CD4-positive, alpha-beta T cell treated with Interleukin-1 beta for 1 hour (primary cell): Measurements from ENCODE around the gene THTPA.
"Not testable (repeated sequence)": the region's sequence is repeated elsewhere in the genome, so short reads cannot be mapped to it uniquely, and the experiment has no call there.

Experiments
- DNase-seq, 2 donors: peaks; one replicate each; pipeline ENCODE4 v3.0.0-alpha.2; 2020 to 2022

The THTPA gene

DNA sequence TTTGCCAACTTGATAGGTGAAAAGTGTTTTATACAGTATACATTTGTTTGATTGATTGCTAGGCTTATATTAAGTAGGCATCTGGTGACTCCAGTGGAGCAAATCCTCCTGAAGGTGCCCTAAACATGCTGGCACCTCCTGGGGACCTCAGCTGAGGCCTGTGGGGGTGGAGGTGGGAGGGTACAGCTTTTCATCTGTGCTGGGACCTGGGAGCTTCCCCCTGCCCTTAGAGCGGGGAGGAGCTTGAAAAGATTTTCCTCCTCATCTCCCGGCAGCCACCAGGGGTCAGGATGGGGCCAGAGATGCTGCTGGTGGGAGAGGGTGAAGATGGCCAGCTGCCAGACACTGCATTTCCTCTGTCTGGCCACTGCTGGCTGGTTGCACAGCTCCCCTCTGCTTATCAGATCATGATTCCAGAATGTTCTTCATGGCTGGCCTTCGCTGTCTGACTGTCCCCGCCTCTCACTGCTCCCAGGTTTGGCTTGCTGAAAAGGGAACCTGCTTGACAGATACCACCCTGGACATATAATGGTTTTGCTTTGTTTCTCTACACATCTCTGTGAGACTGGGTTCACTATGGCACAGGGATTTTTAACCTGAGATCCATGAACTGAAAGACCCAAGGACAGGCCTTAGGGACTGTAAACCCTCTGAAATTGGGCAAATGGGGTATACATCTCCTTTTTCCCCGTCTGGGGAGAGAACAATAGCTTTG, 33.0 kb downstream of the THTPA start:
- peak; percentile 82 to 85 for DNase-seq

DNA sequence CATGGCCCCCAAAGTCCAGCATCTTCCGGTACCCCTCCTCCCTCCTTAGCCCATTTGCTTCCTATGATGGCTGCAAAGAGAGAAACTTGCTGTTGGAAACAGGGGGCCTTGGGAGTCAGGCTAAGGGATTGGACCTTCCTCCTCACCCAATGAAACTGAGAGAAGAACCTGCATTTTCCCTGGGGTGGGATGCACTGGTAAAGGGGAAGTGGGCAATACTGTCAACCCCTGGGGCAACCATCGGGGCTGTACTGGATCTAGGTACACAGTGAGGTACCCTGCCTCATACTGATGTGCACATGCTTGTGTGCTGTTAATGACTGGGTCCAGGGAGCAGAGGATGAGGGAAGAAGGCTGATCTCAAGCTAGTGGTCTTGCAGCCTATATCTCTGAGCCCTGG, 33.5 kb downstream of the THTPA start:
- DNase-seq = no peak

DNA sequence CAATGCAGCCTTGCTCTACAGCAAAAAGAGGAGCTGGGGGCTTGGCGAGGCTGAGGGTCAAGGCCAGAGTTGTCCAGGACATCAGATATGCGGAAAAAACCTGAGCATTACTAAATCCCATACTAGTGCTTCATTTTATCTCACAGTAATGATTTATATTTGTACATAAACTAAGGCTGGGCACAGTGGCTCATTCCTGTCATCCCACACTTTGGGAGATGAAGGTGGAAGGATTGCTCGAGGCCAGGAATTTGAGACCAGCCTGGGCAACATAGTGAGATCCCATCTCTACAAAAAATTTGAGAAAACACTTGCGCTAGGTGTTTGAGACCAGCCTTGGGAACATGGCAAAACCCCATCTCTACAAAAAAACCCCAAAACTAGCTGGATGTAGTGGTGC, 34.1 kb downstream of the THTPA start:
- DNase-seq = no peak

GRCh38 chr14:23594191-23594590, 38.1 kb downstream of the THTPA start:
- DNase-seq = not testable (repeated sequence)

GRCh38 chr14:23600322-23600707, 44.2 kb downstream of the THTPA start:
- DNase-seq = no peak

GRCh38 chr14:23600806-23601205, 44.7 kb downstream of the THTPA start:
- DNase-seq = no peak

DNA sequence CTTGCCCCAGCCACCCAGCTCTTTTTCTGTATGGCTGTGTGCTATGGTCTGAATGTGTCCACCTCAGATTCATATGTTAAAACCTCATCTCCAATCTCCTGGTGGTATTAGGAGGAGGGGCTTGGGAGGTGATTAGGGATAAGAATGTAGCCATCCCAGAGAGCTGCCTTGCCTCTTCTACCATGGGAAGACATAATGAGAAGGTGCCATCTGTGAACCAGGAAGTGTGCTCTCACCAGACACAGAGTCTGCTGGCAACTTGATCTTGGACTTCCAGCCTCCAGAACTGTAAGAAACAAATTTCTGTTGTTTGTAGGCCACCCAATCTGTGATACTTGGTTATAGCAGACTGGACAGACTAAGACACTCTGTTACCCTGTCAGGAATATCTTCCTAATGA, 45.4 kb downstream of the THTPA start:
- DNase-seq = no peak

DNA sequence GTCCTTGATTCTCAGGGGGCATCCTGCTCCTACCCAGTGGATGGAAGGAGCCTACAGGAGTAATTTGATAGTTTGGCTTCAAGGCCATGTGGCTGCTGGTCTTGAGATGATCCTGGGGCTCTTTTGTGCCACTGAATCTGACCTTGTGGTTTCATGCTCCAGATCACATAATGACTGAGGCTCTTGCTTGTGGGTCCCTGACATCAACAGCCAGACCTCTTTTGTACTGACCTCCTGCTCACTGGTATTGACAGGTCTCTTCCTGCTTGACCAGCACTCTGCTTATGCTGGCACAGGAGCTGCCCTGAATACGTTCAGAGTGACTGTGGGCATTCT, 45.7 kb downstream of the THTPA start:
- DNase-seq = no peak

DNA sequence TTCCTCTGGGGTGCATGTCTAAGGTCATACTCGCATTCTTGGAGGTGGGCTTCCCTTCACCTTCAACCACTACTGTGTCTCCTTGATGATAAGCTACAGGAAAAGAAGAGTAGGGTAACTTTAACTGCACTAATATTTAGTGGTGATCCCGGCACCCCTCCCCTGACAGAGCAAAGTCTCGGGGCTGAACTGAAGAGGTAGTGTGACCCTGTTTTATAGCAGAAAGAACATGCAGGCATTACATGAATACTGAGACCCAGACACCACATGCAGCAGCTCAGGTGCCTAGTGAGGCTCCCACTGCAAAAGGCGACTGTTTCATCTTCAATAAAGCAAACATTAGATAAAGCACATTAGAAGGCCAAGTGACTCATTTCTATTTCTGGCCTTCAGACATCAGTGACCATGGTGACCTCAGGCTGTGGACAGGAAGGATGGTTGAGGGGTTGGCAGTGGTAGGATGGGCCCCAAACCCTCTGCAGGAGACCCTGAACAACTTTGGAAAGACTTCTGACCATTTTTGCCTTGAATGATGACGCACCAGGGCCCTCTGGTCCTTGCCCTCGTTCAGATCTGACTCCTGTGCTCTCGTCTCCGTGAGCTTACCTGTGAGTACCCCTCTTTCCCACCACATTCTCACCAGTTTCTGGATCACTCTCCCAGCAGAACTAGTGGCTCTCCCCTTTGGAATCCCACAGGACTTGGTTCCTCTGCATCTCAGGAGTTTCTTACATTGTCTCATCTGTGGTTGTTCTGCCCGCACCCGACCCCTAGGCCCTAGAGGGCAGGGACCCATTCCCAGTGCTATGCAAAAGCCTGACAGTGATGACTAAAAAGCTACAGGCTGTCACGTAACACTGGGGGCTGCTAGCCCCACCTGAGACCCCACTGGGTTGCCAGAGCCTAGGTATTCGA, 46.4 kb downstream of the THTPA start:
- DNase-seq = no peak

DNA sequence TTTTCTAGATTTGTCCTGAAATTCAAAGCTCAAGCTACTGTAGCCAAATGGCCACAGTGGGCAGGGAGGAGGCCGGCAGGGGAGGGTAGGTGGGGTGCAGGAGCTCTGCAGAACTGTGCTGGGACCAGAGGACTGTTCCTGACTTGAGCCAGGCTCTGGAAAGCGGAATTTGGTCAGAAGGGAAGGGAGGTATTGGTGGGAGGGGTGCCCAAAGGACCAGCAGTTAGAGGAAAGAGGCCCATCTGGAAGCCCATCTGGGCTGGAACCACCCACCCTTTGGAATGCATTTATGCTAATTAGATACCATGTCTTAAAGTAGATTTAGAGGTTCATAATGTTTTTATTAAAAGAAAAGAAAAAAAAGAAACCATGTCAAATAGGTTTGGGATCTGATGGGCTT, 47.0 kb downstream of the THTPA start:
- DNase-seq = no peak

DNA sequence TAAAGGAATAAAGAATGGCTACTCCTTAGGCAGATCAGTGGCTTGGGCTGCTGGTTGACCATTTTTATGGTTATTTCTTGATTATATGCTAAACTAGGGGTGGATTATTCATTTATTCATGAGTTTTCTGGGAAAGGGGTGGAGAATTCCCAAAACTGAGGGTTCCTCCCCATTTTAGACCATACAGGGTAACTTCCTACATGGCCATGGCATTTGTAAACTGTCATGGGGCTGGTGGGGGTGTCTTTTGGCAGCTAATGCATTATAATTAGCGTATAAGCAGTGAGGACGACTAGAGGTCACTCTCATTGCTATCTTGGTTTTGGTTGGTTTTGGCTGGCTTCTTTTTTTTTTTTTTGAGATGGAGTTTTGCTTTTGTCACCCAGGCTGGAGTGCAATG, 48.1 kb downstream of the THTPA start:
- no peak for DNase-seq

DNA sequence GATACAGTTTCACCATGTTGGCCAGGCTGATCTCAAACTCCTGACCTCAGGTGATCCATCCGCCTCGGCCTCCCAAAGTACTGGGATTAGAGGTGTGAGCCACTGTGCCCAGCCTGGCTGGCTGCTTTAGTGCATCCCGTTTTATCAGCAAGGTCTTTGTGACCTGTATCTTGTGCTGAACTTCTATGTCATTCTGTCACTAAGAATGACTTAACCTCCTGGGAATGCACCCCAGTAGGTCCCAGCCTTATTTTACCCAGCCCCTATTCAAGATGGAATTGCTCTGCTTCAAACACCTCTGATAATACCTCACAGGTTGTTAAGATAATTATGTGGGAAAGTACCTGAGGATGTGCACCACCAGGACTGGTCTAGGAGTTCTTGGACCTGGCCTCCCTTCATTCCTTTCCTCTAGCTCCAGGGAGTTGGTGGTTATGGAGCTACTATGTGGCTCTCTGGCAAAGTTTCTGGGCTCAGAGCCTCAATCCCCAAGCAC, 48.7 kb downstream of the THTPA start:
- DNase-seq = no peak

GRCh38 chr14:23605931-23606585, 50.0 kb downstream of the THTPA start:
- DNase-seq = no peak

DNA sequence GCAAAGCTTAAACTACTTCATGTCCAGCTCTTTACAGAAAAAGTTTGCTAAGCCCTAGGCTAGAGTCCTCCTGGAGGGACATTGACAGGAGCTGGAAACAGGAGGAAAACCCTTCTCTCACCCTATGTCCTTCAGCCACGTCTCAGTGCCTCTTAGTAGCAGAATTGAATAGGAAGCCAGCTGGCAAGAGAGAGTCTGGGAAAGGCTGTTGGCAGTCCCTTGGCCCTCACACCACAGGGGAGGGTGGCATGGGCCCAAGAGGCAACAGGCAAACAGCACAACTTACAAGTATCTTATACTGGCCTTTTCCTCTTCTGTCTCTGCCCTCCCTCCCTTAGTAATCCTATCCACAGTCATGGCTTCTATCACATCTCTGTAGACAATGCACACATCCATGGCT, 52.4 kb downstream of the THTPA start:
- no peak for DNase-seq

DNA sequence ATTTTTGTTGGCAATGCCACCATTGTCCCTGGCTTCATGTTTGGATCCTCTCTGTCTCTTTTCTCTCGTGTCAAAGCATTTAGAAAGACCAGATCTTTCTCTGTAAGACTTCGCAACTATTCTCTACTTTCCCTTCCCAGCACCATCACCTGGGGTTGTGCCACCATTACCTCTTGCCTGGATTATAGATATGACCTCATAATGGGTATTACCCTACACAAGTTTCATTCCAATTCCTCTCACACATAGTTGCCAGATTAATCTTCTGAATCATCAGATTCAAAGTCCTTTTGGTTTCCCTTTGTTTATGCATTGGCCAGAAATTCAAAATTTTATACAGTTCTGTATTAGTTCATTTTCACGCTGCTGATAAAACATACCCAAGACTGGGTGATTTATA, 52.9 kb downstream of the THTPA start:
- DNase-seq = no peak

GRCh38 chr14:23609411-23610089, 53.5 kb downstream of the THTPA start:
- DNase-seq = not testable (repeated sequence)
